ENCODE data around the gene RANBP10.

GRCh38 chr16:67773569-67774456 is 32.5 kb downstream of the RANBP10 start:
- no peak for TF ChIP-seq CREB1 (IDR thresholded peaks at IDR 0.05)
- no peak for TF ChIP-seq CREB1 (CRISPR knock-in tag; IDR thresholded peaks at IDR 0.05)
- no peak for TF ChIP-seq ZNF142 (CRISPR knock-in tag; IDR thresholded peaks at IDR 0.05)
- TF ChIP-seq ZNF674 (CRISPR knock-in tag; IDR thresholded peaks at IDR 0.05; ENCODE audit: low read depth) = no peak
- TF ChIP-seq CTCF (CRISPR knock-in tag; IDR thresholded peaks at IDR 0.05) = no peak
- no peak for TF ChIP-seq HMG20B (CRISPR knock-in tag; conservative IDR thresholded peaks at IDR 0.05)
- no peak for TF ChIP-seq ZBTB25 (CRISPR knock-in tag; IDR thresholded peaks at IDR 0.05)
- TF ChIP-seq FOSL2 (CRISPR knock-in tag; IDR thresholded peaks at IDR 0.05) = no peak
- TF ChIP-seq TAF1 (CRISPR knock-in tag; IDR thresholded peaks at IDR 0.05) = no peak

All from HepG2 (cell line).